Muscle of leg (tissue), 11 donors: ENCODE measurements around the gene AP1M2. TPM values are rescaled to one million over a fixed set of nuclear protein-coding genes. Genes with fewer than 3 reads are reported as not detected.

Source experiments
- DNase-seq: peaks from one replicate; pipeline ENCODE4 v3.0.0; 2013
- H3K27ac ChIP-seq: one replicate; pipeline ENCODE4 v1.5.1; 2013; ENCODE audit warnings: mild to moderate bottlenecking, low read length, control low read depth
- H3K27me3 ChIP-seq: one replicate; pipeline ENCODE4 v1.6.1; 2013; ENCODE audit warnings: low read length; ENCODE audit not compliant: control insufficient read depth, insufficient read depth
- H3K36me3 ChIP-seq: one replicate; pipeline ENCODE4 v1.6.1; 2013; ENCODE audit warnings: low read length; ENCODE audit not compliant: control insufficient read depth, insufficient read depth
- H3K4me1 ChIP-seq: one replicate; pipeline ENCODE4 v1.6.1; 2013; ENCODE audit warnings: low read length; ENCODE audit not compliant: control insufficient read depth, insufficient read depth
- H3K4me3 ChIP-seq: one replicate; pipeline ENCODE4 v1.5.1; 2013; ENCODE audit warnings: low read length, control low read depth
- H3K9me3 ChIP-seq: replicated peaks from 2 replicates; pipeline ENCODE4 v1.6.1; 2013; ENCODE audit warnings: low read depth, low read length; ENCODE audit not compliant: control insufficient read depth
- WGBS: methylation state at CpG from one replicate; pipeline ENCODE4 v1.1.5; 2013; ENCODE audit warnings: missing lambda C conversion rate; ENCODE audit not compliant: insufficient coverage; 5-methylcytosine and 5-hydroxymethylcytosine counted together
- polyA plus RNA-seq, 8 donors: library from polyadenylated mRNA; unstranded; fragments of 120-200 nt; gene quantifications; one replicate each; pipeline versions ENCODE4 v1.2.1 to v1.2.3, GENCODE V29; 2013; ENCODE audit warnings: inconsistent platforms in 1 of 8, low replicate concordance in 1 of 8; ENCODE audit not compliant: insufficient read length in 8 of 8, insufficient read depth in 1 of 8
- total RNA-seq: library from RNA; stranded (reverse); fragments of 120-200 nt; gene quantifications from one replicate; pipeline ENCODE4 v1.2.4, GENCODE V29; 2013

Gene AP1M2
- total and polyA plus RNA-seq, 9 donors, result 0.20 to 4.0 (median 0.42) TPM; not detected in 2

DNA sequence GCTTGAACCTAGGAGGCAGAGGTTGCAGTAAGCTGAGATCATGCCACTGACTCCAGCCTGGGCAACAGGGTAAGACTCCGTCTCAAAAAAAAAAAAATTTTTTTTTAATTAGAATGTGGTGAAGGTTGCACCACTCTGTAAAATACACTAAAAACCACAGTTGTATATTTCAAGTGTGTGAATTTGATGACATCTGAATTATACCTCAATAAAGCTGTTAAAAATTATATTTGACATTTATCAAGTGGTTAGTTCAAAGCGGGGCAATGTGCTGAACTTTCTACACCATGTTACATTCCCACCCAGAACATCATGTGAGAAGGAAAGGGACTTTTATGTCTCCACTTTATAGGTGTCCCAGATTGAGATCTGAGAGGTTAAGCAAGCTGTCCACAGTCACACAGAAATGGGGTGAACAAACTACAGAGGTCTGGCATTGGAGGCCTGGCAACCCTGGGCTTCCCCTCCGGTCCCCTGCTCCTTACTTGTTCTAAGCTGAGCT, 63.9 kb downstream of the AP1M2 start:
- WGBS, result 63% methylated on average over 1 of the region's 3 CpGs
- no peak overlapping the region for H3K27ac ChIP-seq

More for the DNA sequence above, 63.9 kb downstream of the AP1M2 start:
- Histone ChIP-seq H3K4me1 (peaks cover 11% of the 10 kb centered on the region), H3K9me3 (no peaks in the 10 kb centered on the region), H3K4me3 (no peak overlapping the region), H3K27me3 (peaks cover 28% of the 10 kb centered on the region), H3K36me3 (no peaks in the 10 kb centered on the region)
- DNase-seq, result no peak

Other genes starting within 250 kb of the AP1M2 start
- 5.7 TPM for gene ICAM3, start 247.7 kb downstream of the AP1M2 start, total RNA-seq
- 1 to 10 TPM; 5.4 to 7.5 (median 5.9) TPM for gene ICAM3, start 247.7 kb downstream of the AP1M2 start, polyA plus RNA-seq
- 55.1 TPM for gene TYK2, start 206.7 kb downstream of the AP1M2 start, total RNA-seq
- gene TYK2, start 206.7 kb downstream of the AP1M2 start, polyA plus RNA-seq, result 10 to 100 TPM; 54.8 to 89.6 (median 73.6) TPM
- 128 TPM for gene CDC37, start 183.8 kb downstream of the AP1M2 start, total RNA-seq
- 100 to 1,000 TPM; 133 to 166 (median 146) TPM for gene CDC37, start 183.8 kb downstream of the AP1M2 start, polyA plus RNA-seq
- gene PDE4A, start 166.8 kb downstream of the AP1M2 start, total RNA-seq, result 1.2 TPM
- 1 to 10 TPM; 2.1 to 4.0 (median 3.1) TPM for gene PDE4A, start 166.8 kb downstream of the AP1M2 start, polyA plus RNA-seq
- 55.2 TPM for gene KEAP1, start 84.0 kb downstream of the AP1M2 start, total RNA-seq
- 10 to 100 TPM; 58.2 to 75.0 (median 69.6) TPM for gene KEAP1, start 84.0 kb downstream of the AP1M2 start, polyA plus RNA-seq
- gene S1PR5, start 69.9 kb downstream of the AP1M2 start, total RNA-seq, result 0.75 TPM
- gene S1PR5, start 69.9 kb downstream of the AP1M2 start, polyA plus RNA-seq, result 1 to 10 TPM in 5 of 8 donors, under 1 TPM in 3; 0.67 to 2.2 (median 1.4) TPM
- gene ATG4D, start 43.4 kb downstream of the AP1M2 start, total RNA-seq, result 16.4 TPM
- 10 to 100 TPM; 18.1 to 25.6 (median 24.9) TPM for gene ATG4D, start 43.4 kb downstream of the AP1M2 start, polyA plus RNA-seq
- 8.5 TPM for gene KRI1, start 21.3 kb downstream of the AP1M2 start, total RNA-seq
- gene KRI1, start 21.3 kb downstream of the AP1M2 start, polyA plus RNA-seq, result 10 to 100 TPM; 22.5 to 29.0 (median 25.9) TPM
- gene CDKN2D, start 18.3 kb downstream of the AP1M2 start, total RNA-seq, result 6.8 TPM
- gene CDKN2D, start 18.3 kb downstream of the AP1M2 start, polyA plus RNA-seq, result 10 to 100 TPM; 14.5 to 19.5 (median 16.5) TPM
- 64.6 TPM for gene SLC44A2, start 38.2 kb upstream of the AP1M2 start, total RNA-seq
- 100 to 1,000 TPM; 114 to 153 (median 142) TPM for gene SLC44A2, start 38.2 kb upstream of the AP1M2 start, polyA plus RNA-seq
- 72.9 TPM for gene ILF3, start 67.0 kb upstream of the AP1M2 start, total RNA-seq
- gene ILF3, start 67.0 kb upstream of the AP1M2 start, polyA plus RNA-seq, result 100 to 1,000 TPM; 147 to 210 (median 180) TPM
- 25.1 TPM for gene QTRT1, start 114.1 kb upstream of the AP1M2 start, total RNA-seq
- gene QTRT1, start 114.1 kb upstream of the AP1M2 start, polyA plus RNA-seq, result 10 to 100 TPM; 27.2 to 44.5 (median 35.1) TPM
- 49.9 TPM for gene DNM2, start 130.8 kb upstream of the AP1M2 start, total RNA-seq
- gene DNM2, start 130.8 kb upstream of the AP1M2 start, polyA plus RNA-seq, result 10 to 100 TPM; 56.9 to 81.7 (median 71.0) TPM
- gene TMED1, start 248.9 kb upstream of the AP1M2 start, total RNA-seq, result 44.1 TPM
- gene TMED1, start 248.9 kb upstream of the AP1M2 start, polyA plus RNA-seq, result 10 to 100 TPM; 33.8 to 48.8 (median 40.3) TPM